Right hindlimb (tissue), 1 donor: ENCODE data around the gene KLHL42.
A peak's percentile ranks its signal among the peaks of the same experiment; 100 is the strongest.

Experiments used
- DNase-seq: peaks from one replicate; pipeline ENCODE4 v3.0.0-alpha.2; 2018

Gene KLHL42

GRCh38 chr12:27780612-27781408 is 777 bp downstream of the KLHL42 start:
- peak; percentile 16 for DNase-seq

GRCh38 chr12:27781680-27782079 is 1.6 kb downstream of the KLHL42 start:
- DNase-seq: no peak

DNA sequence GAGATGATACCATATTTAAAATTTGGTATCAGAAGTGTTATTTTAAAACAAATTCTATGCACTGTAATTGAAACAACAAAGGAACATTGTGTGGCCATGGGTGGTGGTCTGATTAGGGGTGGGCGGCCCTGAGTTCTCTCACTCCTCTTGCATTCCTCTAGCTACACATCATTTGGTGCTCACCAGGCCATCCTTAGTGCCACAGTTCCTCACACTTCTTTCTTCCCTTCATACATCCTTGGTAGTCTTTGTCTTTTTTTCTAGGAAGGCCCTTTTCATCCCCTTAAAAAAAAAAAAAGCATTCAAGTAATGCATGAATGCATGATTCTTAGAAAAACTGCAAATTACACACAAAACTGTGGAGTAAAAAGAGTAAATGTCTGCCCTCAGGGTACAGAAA is 2.4 kb downstream of the KLHL42 start:
- no peak for DNase-seq

- DNase-seq: no peak
Observed at GRCh38 chr12:27785882-27786570, 6.0 kb downstream of the KLHL42 start.

GRCh38 chr12:27787559-27787958 is 7.5 kb downstream of the KLHL42 start:
- DNase-seq: no peak

DNA sequence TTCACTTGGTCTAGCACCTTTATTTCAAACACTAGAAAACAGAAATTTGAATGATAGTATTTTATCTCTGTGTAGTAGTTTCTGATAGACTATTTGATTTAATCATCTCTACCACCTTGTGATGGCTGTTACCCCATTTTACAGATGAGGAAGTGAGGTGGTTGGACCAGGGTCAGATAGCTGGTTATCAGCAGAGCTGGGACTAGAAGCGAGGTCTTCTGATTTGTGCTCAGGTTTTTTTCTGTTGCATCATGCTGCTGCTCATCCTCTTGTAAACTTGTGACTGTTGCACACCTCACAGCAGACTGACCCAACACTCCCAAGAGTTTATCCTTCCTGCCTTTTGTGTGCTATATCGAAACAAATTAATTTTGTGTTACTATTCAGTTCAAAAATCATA is 10.1 kb downstream of the KLHL42 start:
- no peak for DNase-seq

DNA sequence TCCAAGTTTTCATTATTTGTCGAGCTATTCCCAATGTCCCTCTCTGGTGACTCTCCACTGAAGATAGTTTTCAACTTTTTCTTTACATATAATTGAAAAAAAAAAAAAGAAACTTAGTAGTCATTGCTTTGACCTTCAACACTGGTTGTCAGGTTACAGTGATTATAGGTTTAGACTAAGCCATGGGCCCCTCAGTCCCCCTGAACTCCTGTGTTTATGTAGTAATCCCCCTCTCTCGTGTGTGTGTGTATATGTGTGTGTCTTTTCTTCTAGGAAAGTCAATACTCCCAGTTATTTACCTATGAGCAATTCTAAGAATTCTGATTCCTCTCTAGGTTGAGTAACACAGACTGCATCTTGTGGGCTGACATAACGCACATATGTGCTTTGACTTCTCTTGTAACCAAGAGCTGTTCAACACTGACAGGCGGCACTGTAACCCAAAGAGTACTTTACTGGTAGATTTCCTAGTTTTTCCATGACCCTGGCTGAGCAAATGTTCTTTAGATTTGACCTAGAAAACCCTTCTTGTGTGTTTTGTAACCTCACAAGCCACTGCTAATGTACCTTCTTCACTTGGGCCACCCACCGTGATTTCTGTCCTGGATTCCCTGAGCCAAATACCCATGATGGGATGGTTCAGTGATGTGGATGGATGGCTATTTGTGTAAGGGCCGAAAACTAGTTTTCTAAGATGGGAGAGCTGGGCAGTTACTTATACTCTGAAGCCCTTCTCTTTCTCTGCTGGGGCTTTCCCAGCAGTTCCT is 15.0 kb downstream of the KLHL42 start:
- DNase-seq: no peak

- DNase-seq: no peak
Observed at GRCh38 chr12:27796128-27796527, 16.1 kb downstream of the KLHL42 start.

DNA sequence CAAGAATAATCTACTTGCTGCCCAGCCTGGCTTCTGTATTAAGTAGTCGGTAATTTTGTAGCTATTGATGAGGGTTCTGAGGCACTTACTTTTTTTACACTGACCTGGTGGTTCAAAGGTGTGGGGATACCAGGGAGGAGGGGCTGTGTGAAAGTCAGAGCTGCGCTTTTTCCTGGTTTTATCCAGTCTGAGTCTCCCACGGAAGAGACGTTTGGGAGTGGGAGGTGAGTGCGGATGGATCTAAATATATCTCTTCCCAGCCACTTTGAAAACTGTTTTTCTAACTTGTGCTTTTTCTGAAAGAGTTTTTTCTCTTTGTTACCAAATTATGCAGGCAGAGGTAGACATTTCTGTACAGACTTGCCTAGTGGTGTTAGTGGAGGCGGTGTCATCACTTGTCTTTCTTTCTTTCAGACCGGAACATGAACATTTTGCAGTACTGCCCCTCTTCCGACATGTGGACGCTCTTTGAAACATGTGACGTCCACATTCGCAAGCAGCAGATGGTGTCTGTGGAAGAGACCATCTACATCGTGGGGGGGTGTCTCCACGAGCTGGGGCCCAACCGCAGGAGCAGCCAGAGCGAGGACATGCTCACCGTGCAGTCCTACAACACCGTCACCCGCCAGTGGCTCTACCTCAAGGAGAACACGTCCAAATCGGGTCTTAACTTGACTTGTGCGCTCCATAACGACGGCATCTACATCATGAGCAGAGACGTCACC is 17.4 kb downstream of the KLHL42 start:
- DNase-seq: no peak

DNA sequence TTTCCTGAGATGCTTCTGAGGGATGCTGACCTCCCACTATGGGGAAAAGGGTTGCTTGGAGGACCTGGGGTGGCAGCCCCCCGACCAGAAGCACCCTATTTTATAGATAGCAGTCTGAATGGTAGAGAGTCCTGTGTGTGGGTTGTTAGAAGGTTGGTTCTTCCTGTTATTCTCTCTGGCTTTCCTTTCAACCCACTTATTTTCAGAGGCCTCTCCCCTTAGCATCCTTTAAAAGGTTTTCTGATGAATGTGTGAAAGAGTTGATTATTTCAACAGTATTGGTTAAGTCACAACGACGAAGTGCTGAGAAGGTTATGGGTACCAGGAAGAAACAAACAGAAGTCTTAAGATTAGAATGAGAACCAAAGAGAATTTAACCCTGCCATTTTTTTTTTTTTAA is 20.8 kb downstream of the KLHL42 start:
- DNase-seq: no peak

DNA sequence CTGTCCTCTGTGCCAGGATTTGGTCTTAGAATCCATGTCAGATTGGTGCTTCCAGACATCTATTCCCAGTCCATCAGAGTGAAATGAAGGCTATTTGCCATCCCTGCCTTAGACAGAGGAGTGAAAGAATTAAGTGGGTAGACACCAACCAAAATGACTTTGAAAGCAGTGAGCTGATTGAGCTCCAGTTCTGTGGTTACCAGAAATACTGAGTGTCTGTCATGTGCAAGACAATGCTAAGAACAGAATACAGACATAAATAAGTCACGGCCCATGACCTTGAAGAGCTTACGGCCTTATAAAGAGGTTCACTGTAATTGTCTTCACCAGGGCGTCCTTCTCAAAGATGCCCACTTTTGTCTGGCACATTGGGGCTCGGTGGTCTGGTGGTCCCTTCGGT is 21.6 kb downstream of the KLHL42 start:
- no peak for DNase-seq

GRCh38 chr12:27802511-27802910 is 22.5 kb downstream of the KLHL42 start:
- DNase-seq: no peak

- DNase-seq: no peak
Observed at GRCh38 chr12:27802936-27803335, 22.9 kb downstream of the KLHL42 start.

- no peak for DNase-seq
Observed at GRCh38 chr12:27805238-27805637, 25.2 kb downstream of the KLHL42 start.

- DNase-seq: no peak
Observed at GRCh38 chr12:27806259-27806658, 26.2 kb downstream of the KLHL42 start.

DNA sequence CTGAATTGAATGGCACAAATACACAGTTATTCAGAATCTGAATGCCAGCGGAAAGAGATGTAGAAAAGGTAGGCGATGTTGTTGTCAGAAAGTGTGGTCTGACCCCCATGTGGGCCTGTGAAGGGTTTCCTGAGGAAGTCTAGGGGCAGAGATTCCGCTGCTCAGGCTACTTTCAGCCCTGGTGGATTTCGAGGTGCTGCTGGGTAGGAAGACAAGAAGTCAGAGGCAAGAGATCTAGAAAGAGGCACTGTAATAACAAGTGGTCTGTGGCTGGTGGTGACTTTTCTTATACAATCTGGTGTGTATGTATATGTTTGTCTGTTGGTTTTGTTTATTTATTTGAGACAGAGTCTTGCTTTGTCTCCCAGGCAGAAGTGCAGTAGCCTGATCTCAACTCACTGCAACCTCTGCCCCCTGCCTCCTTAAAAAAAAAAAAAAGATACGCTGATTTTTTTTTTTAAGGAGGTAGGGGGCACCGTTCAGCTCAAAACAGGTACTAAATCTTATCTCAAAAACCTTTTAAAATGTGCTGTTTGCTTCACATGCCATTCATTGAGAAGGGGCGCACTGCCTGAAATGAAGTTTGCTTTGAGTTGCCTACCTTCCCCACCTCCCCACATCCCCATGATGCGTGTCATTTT is 27.1 kb downstream of the KLHL42 start:
- no peak for DNase-seq

DNA sequence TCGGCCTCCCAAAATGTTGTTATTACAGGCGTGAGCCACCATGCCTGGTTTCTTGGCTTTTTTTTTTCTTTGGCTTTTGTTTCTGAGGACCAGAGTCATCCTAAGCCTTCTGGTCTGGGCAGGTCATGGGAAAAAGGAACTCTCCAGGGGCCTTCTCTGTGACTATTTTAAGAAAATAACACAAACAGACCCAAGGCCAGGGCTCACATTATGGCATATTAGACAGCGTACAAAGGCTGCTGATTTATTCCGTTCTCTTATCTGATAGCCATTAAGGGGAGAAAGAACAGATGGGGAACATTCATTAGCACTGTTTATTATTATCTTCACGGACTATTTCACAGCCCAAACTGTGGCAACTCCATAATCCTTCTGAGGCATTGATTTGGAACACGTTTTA is 28.8 kb downstream of the KLHL42 start:
- DNase-seq: no peak

DNA sequence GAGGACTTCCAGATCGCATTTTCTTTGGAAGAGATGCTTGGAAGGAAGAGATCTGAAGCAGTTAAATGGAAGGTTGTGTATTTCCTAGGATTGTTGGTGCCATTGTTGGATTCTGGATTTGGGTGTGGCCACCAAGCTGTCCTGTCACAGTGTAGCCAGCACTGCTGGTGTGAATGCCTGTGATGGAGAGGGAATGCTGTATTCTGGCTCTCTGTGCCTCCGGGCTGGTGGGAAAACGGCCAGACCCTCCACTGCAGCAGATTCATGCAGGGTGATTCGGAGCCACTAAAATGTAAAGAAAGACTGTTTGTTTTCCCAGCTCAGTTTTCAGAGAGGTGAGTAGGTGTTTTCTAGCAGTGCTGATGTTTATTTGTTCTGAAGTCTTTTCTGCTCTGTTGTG is 30.7 kb downstream of the KLHL42 start:
- DNase-seq: no peak

DNA sequence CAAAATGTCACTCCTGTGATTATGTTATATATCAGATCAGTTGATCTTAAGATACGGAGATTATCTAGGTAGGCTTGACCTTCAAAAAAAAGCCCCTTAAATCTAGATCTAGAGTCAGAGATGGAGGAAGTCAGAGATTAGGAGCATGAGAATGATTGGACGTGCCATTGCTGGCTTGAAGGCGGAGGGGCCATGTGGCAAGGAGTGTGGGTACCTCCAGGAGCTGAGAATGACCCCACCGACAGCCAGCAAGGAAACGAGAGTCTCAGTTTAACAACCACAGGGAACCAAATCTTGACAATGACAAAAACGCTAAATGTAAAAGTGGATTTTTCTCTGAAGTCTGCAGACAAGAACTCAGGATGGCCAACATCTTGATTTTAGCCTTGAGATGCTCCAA is 32.5 kb downstream of the KLHL42 start:
- DNase-seq: no peak

- no peak for DNase-seq
Observed at GRCh38 chr12:27814411-27814810, 34.4 kb downstream of the KLHL42 start.

DNA sequence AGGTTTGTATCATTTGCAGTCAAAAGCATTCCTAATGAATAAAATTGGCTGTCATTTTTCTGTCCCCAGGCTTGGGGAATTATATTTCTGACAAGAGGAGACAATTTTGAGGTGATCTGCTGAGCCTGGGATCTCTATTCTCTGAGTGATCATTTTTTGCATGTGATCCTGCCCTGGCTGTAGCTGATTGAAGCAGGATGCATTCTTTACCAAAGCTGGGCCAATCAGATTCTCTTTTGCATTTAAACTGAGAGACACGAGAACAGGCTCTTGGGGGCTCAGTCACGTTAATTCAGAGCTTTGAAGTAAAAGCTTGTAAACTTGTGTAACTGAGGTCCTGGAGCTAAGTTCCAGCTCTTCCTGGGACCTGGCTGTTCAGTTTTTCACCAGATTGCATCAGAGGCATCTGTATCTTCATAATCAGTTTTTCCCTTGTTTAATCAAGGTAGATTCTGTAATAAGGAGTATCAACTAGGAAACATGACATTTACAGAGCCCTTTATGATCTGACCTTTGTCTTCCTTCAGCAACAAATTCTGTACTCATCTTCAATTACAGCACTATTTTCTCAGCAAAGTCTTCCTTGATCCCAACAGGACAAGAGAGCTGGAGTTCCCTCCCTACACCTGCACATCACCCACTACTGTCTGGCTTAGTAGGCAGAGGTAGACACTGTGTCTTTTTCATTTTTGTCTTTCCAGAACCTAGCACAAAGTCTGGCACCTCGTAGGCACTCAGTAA is 35.0 kb downstream of the KLHL42 start:
- DNase-seq: no peak

- no peak for DNase-seq
Observed at GRCh38 chr12:27817766-27818165, 37.7 kb downstream of the KLHL42 start.
